ENCODE measurements around the gene CDRT15.
"Not testable (repeated sequence)": the region's sequence is repeated elsewhere in the genome, so short reads cannot be mapped to it uniquely, and the experiment has no call there.

The CDRT15 gene

DNA sequence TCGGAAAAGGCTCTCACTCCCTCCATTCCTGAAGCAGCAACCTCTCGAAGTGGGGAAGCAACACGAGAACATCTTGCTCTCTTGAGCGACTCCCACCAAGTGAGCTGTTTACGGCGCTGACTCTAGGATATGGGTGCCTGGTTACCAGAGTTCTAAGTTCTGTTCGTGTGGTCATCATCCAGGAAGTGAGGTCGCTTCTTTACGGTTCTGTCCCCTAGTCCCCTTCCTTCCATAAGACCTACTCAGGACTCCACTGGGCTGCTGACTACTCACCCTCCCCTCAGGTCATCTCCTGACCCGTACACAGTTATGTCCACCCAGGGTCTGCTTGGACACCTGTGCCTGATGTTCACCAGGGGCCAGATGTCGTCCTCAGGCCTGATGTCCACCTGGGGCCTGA lies at the start of gene CDRT15:
Gene CDRT15 (minus strand): TSS at position 101 of the 400 bp plus-strand sequence. CDS start 29 bp downstream, at position 72.
- CTCF ChIA-PET; DNase-seq (ENCODE audit: extremely low spot score); POLR2A ChIA-PET: not testable (repeated sequence)

DNA sequence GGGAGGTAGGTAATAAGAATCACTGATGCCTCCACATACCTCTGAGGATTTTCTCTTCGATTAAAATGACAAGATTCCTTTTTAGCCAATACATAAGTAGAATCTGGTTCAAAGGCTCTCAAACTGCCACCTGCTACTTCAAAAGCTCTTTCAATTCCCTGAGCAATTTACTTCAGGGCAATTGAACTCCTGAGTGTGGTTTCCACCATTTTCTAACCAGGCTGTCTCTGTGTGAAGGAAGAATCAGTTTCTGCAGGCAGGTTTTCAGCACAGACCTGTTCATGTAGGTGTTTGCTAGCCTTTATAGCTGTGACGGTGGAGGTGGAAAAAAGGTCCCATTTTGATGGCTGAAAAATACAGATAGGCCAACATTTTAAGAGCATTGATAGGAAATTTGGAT lies 46.1 kb upstream of the CDRT15 start:
- CTCF ChIA-PET = interaction anchor here (1.4 kb wide), 1 partner anchor 24 kb away, joined by 4 read pairs; no protein-coding TSS in a partner anchor

DNA sequence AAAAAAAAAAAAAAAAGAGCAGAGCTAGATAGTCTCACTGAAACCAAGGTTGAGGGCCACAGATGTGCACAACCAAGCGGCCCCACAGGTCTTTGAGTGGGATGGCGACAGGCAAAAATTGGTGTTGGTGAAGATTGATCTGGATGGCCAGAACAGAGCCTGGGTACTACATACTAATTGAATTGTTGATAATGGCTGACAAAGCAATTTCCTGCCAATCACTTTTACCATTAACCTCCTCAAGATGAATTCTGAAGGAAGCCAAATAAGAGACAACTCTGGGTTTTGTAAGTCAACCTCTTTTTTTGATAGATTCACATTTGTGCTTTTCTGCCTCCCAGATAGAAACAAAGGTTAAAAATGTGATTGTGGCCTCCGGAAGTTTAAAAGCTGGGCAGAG lies 44.9 kb upstream of the CDRT15 start:
- DNase-seq (ENCODE audit: extremely low spot score) = no peak
- TF ChIP-seq, protein P1, sequence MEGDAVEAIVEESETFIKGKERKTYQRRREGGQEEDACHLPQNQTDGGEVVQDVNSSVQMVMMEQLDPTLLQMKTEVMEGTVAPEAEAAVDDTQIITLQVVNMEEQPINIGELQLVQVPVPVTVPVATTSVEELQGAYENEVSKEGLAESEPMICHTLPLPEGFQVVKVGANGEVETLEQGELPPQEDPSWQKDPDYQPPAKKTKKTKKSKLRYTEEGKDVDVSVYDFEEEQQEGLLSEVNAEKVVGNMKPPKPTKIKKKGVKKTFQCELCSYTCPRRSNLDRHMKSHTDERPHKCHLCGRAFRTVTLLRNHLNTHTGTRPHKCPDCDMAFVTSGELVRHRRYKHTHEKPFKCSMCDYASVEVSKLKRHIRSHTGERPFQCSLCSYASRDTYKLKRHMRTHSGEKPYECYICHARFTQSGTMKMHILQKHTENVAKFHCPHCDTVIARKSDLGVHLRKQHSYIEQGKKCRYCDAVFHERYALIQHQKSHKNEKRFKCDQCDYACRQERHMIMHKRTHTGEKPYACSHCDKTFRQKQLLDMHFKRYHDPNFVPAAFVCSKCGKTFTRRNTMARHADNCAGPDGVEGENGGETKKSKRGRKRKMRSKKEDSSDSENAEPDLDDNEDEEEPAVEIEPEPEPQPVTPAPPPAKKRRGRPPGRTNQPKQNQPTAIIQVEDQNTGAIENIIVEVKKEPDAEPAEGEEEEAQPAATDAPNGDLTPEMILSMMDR (IDR thresholded peaks at IDR 0.05; ENCODE audit: control extremely low read depth, extremely low read depth, low read depth, missing control alignments) = no peak
- POLR2A ChIA-PET = no interaction called here
- CTCF ChIA-PET = no interaction called here

More for the DNA sequence above, 46.1 kb upstream of the CDRT15 start:
- POLR2A ChIA-PET = no interaction called here
- TF ChIP-seq, protein P1 (IDR thresholded peaks at IDR 0.05; ENCODE audit: control extremely low read depth, extremely low read depth, low read depth, missing control alignments) = no peak
- DNase-seq (ENCODE audit: extremely low spot score) = no peak

- CTCF ChIA-PET = no interaction called here
- POLR2A ChIA-PET = no interaction called here
- TF ChIP-seq, protein P1 (IDR thresholded peaks at IDR 0.05; ENCODE audit: control extremely low read depth, extremely low read depth, low read depth, missing control alignments) = no peak
- no peak for DNase-seq (ENCODE audit: extremely low spot score)
Observed at GRCh38 chr17:14276535-14277250, 40.0 kb upstream of the CDRT15 start.

- ChIA-PET CTCF (no interaction called here), POLR2A (no interaction called here)
- TF ChIP-seq, protein P1 (IDR thresholded peaks at IDR 0.05; ENCODE audit: control extremely low read depth, extremely low read depth, low read depth, missing control alignments) = no peak
- DNase-seq (ENCODE audit: extremely low spot score) = no peak
Observed at GRCh38 chr17:14270508-14270907, 33.8 kb upstream of the CDRT15 start.

- ChIA-PET POLR2A (no interaction called here), CTCF (no interaction called here)
- no peak for DNase-seq (ENCODE audit: extremely low spot score)
- TF ChIP-seq, protein P1 (IDR thresholded peaks at IDR 0.05; ENCODE audit: control extremely low read depth, extremely low read depth, low read depth, missing control alignments) = no peak
Observed at GRCh38 chr17:14269473-14269872, 32.8 kb upstream of the CDRT15 start.

DNA sequence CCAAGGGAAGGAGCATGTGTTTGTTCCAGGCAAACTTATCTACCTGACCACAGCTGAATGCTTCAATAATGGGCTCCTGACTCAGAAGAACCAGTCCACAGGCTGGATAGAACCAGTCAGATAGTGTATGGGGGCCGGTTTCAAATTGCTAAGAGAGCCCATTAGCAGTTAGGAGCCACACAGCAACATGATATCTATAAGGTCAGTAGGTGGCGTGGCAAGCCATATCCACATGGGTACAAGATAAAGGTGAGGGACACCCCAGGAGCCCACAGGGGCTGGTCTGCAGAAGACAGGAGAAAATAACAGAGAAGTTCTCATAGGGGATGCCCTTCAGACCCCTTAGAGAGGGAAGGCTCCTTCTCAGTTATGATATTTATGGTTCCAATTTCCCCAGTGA lies 31.6 kb upstream of the CDRT15 start:
- TF ChIP-seq, protein P1 (IDR thresholded peaks at IDR 0.05; ENCODE audit: control extremely low read depth, extremely low read depth, low read depth, missing control alignments) = no peak
- ChIA-PET POLR2A (no interaction called here), CTCF (interaction anchor here (0.6 kb wide), 1 partner anchor 25 kb away, joined by 3 read pairs; no protein-coding TSS in a partner anchor)
- no peak for DNase-seq (ENCODE audit: extremely low spot score)
